GM12801 (cell line): ENCODE measurements around the gene COL9A2.

Experiments
- TF ChIP-seq, protein P1 (sequence below): IDR thresholded peaks from one replicate; pipeline ENCODE4 v1.5.1; 2011; ENCODE audit warnings: control low read depth; ENCODE audit not compliant: insufficient read length; ENCODE audit errors: extremely low read depth

The COL9A2 gene

DNA sequence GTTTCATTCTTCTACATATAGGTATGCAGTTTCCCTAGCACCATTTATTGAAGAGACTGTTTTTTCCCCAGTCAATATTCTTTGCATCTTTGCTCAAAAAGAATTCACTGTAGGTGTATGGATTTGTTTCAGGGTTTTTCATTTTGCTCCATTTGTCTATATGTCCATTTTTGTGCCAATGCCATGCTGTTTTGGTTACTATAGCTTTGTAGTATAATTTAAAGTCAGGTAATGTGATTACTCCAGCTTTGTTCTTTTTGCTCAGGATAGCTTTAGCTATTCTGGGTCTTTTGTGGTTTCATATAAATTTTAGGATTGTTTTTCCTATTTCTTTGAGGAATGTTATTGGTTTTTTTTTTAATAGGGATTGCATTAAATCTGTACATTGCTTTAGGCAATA, 40.5 kb upstream of the COL9A2 start:
- TF ChIP-seq, protein P1, sequence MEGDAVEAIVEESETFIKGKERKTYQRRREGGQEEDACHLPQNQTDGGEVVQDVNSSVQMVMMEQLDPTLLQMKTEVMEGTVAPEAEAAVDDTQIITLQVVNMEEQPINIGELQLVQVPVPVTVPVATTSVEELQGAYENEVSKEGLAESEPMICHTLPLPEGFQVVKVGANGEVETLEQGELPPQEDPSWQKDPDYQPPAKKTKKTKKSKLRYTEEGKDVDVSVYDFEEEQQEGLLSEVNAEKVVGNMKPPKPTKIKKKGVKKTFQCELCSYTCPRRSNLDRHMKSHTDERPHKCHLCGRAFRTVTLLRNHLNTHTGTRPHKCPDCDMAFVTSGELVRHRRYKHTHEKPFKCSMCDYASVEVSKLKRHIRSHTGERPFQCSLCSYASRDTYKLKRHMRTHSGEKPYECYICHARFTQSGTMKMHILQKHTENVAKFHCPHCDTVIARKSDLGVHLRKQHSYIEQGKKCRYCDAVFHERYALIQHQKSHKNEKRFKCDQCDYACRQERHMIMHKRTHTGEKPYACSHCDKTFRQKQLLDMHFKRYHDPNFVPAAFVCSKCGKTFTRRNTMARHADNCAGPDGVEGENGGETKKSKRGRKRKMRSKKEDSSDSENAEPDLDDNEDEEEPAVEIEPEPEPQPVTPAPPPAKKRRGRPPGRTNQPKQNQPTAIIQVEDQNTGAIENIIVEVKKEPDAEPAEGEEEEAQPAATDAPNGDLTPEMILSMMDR: no peak

DNA sequence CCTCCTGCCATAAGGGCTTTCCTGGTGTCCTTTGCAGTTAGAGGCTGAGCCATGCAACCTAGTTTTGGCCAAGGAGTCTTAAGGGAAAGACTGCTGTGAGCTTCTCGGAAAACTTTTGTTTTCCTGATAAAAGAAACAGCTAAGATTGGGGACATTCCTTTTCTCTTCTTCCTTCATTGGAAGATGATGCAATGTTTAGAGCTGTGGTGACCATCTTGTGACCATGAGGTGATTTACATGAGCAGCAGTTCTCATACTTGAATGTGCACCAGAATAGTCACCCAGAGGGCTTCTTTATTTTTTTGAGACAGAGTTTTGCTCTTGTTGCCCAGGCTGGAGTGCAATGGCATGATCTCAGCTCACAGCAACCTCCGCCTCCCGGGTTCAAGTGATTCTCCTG, 36.0 kb upstream of the COL9A2 start:
- TF ChIP-seq, protein P1: no peak

DNA sequence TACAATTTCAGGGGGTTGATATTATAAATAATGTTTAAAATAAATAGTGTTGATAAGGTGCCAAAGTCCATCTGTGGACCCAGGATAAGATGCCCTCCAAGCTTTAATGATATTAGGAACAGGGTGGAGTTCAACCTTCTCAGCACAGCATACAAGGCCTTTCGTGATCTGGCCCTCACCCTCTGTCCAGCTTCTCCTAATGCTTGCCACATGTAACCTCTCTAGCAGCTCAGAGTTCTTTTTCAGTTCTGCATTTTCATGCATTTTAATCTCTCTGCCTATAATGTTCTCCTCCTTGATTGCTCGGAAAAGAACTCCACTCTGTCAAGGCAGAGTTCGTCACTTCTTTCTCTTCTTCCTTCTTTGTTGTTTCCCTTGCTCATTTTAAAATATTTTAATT, 35.0 kb upstream of the COL9A2 start:
- TF ChIP-seq, protein P1: no peak

GRCh38 chr1:40351124-40351523, 34.0 kb upstream of the COL9A2 start:
- TF ChIP-seq, protein P1: no peak

DNA sequence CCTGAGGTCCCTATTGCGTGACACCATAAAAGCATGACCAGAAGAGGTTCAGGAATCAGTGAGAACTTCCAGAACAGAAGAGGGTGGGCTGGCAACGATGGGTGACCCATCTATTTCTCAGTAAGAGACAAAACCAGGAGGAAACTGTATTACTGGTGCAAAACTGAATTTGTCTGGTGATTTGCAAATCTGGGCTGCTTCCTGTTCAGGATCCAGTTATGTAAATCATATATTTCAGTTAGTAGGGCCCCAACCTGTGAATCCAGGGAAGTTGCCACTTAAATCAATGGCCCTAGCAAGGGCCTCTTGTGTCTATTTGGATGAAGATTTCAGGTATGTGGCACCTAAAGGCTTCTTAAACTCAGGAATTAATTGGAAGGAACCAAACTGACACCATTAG, 33.3 kb upstream of the COL9A2 start:
- TF ChIP-seq, protein P1: no peak

- TF ChIP-seq, protein P1: no peak
Observed at GRCh38 chr1:40344597-40344996, 27.5 kb upstream of the COL9A2 start.

DNA sequence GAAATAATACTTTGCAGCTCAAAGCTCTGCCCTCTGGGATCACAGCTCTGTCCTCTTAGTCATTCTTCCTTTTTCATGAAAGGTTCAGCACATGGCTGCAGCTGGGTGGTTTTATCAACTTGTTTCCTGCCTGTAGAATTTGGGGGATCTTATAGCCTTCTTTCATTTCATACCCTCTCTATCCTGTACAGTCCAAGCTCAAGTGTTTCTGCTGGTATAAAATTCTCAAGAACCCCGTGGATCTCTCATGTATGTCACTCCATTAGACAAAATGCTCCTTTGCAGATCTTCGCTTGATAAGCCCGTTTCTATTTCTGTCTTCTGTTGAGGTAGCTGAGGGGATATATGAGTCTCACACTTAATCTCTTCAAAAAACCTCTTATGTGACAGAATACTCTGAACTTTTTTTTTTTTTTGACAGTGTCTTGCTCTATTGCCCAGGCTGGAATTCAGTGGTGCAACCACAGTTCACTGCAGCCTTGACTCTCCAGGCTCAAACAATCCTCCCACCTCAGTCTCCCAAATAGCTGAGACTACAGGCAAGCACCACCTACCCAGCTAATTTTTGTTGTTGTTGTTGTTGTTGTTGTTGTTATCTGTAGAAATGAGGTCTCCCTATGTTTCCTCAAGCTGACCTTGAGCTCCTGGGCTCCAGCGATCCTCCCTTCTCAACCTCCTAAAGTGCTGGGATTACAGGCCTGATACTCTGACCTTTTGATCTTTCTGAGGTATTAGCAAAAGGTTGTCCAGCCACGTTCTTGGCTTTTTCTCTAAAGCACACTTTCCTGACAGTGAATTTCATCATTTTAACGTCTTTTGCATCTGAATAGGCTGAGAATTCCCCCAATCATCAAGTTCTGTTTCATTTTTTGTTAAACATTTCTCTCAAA, 24.6 kb upstream of the COL9A2 start:
- TF ChIP-seq, protein P1: no peak
